GM12891 (cell line): Measurements from ENCODE around the gene ZNF487.

Experiments used
- POLR2A ChIP-seq: IDR thresholded peaks from 2 replicates; pipeline ENCODE4 v1.6.1; 2011; ENCODE audit warnings: low read depth, low read length, control low read depth
- TAF1 ChIP-seq: IDR thresholded peaks from 2 replicates; pipeline ENCODE4 v1.6.1; 2011; ENCODE audit warnings: low read depth, low read length, control low read depth

DNA sequence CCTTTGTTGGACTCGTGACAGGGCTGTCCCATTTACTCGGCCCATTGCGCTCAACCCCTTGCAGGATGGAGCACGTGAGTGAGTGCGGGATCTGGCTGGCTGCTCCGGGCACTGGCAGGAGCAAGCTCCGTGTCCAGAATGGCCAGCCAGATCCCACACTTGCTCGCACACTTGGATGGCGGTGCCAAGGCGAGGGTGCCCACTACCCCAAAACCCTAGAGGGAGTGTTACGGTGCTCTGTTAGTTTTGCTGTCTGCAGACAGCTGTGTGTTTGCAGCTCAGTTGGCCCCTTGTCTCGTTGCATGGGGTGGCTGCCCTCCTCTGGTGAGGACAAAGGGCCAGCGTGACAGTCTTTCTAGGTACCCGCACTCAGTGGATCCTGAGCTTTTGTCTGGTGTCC is 34.2 kb downstream of the ZNF487 start:
- TF ChIP-seq POLR2A (no peak), TAF1 (no peak)
